GM19395 (cell line): ENCODE data around the gene GRIK4.

ENCODE experiments used
- ATAC-seq: cut with Tn5 transposase; IDR thresholded peaks from one replicate; pipeline ENCODE4 v1.9.1; 2021; ENCODE audit warnings: mild to moderate bottlenecking, moderate library complexity; ENCODE audit not compliant: unreplicated experiment

GRIK4 gene

GRCh38 chr11:120657306-120658070 is 145.9 kb downstream of the GRIK4 start:
- peak; percentile 75 for ATAC-seq

GRCh38 chr11:120658071-120658423 is 146.5 kb downstream of the GRIK4 start:
- ATAC-seq = peak; percentile 65

- ATAC-seq = no peak
Observed at GRCh38 chr11:120659076-120659475, 147.5 kb downstream of the GRIK4 start.

- ATAC-seq = no peak
Observed at GRCh38 chr11:120660024-120660565, 148.5 kb downstream of the GRIK4 start.

- no peak for ATAC-seq
Observed at GRCh38 chr11:120662071-120662676, 150.6 kb downstream of the GRIK4 start.

GRCh38 chr11:120663142-120663541 is 151.6 kb downstream of the GRIK4 start:
- ATAC-seq = no peak

GRCh38 chr11:120666121-120666639 is 154.6 kb downstream of the GRIK4 start:
- no peak for ATAC-seq

GRCh38 chr11:120667281-120667680 is 155.7 kb downstream of the GRIK4 start:
- no peak for ATAC-seq

- no peak for ATAC-seq
Observed at GRCh38 chr11:120667934-120668333, 156.4 kb downstream of the GRIK4 start.

GRCh38 chr11:120668537-120668936 is 157.0 kb downstream of the GRIK4 start:
- ATAC-seq = no peak

- ATAC-seq = no peak
Observed at GRCh38 chr11:120674542-120674941, 163.0 kb downstream of the GRIK4 start.

- no peak for ATAC-seq
Observed at GRCh38 chr11:120675171-120675570, 163.6 kb downstream of the GRIK4 start.

GRCh38 chr11:120676991-120677390 is 165.4 kb downstream of the GRIK4 start:
- no peak for ATAC-seq

- ATAC-seq = no peak
Observed at GRCh38 chr11:120680322-120680721, 168.8 kb downstream of the GRIK4 start.

- no peak for ATAC-seq
Observed at GRCh38 chr11:120681434-120682331, 170.1 kb downstream of the GRIK4 start.

- no peak for ATAC-seq
Observed at GRCh38 chr11:120682332-120682649, 170.7 kb downstream of the GRIK4 start.

- no peak for ATAC-seq
Observed at GRCh38 chr11:120682866-120683265, 171.3 kb downstream of the GRIK4 start.

GRCh38 chr11:120686516-120686915 is 175.0 kb downstream of the GRIK4 start:
- no peak for ATAC-seq

- ATAC-seq = no peak
Observed at GRCh38 chr11:120688163-120688562, 176.6 kb downstream of the GRIK4 start.

- ATAC-seq = no peak
Observed at GRCh38 chr11:120689596-120690275, 178.2 kb downstream of the GRIK4 start.

- ATAC-seq = no peak
Observed at GRCh38 chr11:120690406-120690805, 178.9 kb downstream of the GRIK4 start.
